Activated T-helper 1 cell treated with anti-CD3 and anti-CD28 coated beads, Interleukin-2, amount 50 U/mL, for 16 hours (primary cell): ENCODE measurements around the gene ZNF302.

Experiments used
- DNase-seq, 2 donors: peaks; one replicate each; pipeline ENCODE4 v3.0.0-alpha.2; 2020; ENCODE audit warnings: low read depth in 1 of 2, low spot score in 1 of 2

The ZNF302 gene

GRCh38 chr19:34731964-34732363, 54.5 kb downstream of the ZNF302 start:
- no peak for DNase-seq

GRCh38 chr19:34732612-34733211, 55.2 kb downstream of the ZNF302 start:
- no peak for DNase-seq

- DNase-seq: no peak
Observed at GRCh38 chr19:34733266-34733745, 55.8 kb downstream of the ZNF302 start.

- peak; percentile 54 to 64 for DNase-seq
Observed at GRCh38 chr19:34733746-34734536, 56.5 kb downstream of the ZNF302 start, which contains the start of gene ZNF181. Gene ZNF181 (plus strand): TSS chr19:34734243. CDS start chr19:34735038, 795 bp downstream.

- DNase-seq: no peak
Observed at GRCh38 chr19:34734537-34735103, 57.1 kb downstream of the ZNF302 start.
